Measurements from ENCODE around the gene RNF130. TPM values are rescaled to one million over a fixed set of nuclear protein-coding genes. Genes with fewer than 3 reads are reported as not detected.

RNF130 gene
- total and polyA plus RNA-seq, 3 experiments from 2014 or later = 15.7 to 22.7 (median 15.9) TPM

- Mint-ChIP-seq H3K36me3 (no peaks in the 10 kb centered on the region), H3K27ac (peak overlapping the region in 1 of 8 donors; percentile 19)
- DNase-seq = no peak
These were observed 144.9 kb downstream of the RNF130 start for GRCh38 chr5:179926657-179927056.

GRCh38 chr5:179923436-179923835, 148.1 kb downstream of the RNF130 start:
- H3K4me1 Mint-ChIP-seq = peaks cover 0 to 1% (median 0%) of the 10 kb centered on the region in 3 donors
- H3K27me3 ChIP-seq (ENCODE audit: insufficient read depth, low read length, poor library complexity, severe bottlenecking) = no peaks in the 10 kb centered on the region
- no peaks in the 10 kb centered on the region for H3K36me3 ChIP-seq (ENCODE audit: insufficient read depth, low read length)
- CTCF ChIA-PET = no interaction called here
- no peak for DNase-seq
- H3K27ac Mint-ChIP-seq = no peak overlapping the region
- peaks cover under 1 to 6% of the 10 kb centered on the region in 2 donors for H3K27me3 Mint-ChIP-seq
- H3K36me3 Mint-ChIP-seq = no peaks in the 10 kb centered on the region
- no peak overlapping the region for H3K27ac ChIP-seq (ENCODE audit: low read depth, low read length)
- no peak overlapping the region for H3K4me3 Mint-ChIP-seq
- no peaks in the 10 kb centered on the region for H3K9me3 ChIP-seq (ENCODE audit: low read length)
- no peaks in the 10 kb centered on the region for H3K4me1 ChIP-seq (ENCODE audit: insufficient read depth, low read length)
- no peaks in the 10 kb centered on the region for H3K9me3 Mint-ChIP-seq
- POLR2A ChIA-PET = no interaction called here
- no peak overlapping the region for H3K4me3 ChIP-seq (ENCODE audit: low read length)

More at GRCh38 chr5:179926657-179927056, 144.9 kb downstream of the RNF130 start:
- no peaks in the 10 kb centered on the region for H3K9me3 Mint-ChIP-seq
- Histone ChIP-seq H3K36me3 (ENCODE audit: insufficient read depth, low read length) (no peaks in the 10 kb centered on the region), H3K9me3 (ENCODE audit: low read length) (no peaks in the 10 kb centered on the region), H3K27me3 (ENCODE audit: insufficient read depth, low read length, poor library complexity, severe bottlenecking) (no peaks in the 10 kb centered on the region), H3K4me1 (ENCODE audit: insufficient read depth, low read length) (no peaks in the 10 kb centered on the region), H3K4me3 (ENCODE audit: low read length) (no peak overlapping the region), H3K27ac (ENCODE audit: low read depth, low read length) (no peak overlapping the region)
- no peak overlapping the region for H3K4me3 Mint-ChIP-seq
- ChIA-PET POLR2A (no interaction called here), CTCF (no interaction called here)
- H3K4me1 Mint-ChIP-seq = no peaks in the 10 kb centered on the region
- peaks cover under 1 to 3% of the 10 kb centered on the region in 2 donors for H3K27me3 Mint-ChIP-seq

- H3K27me3 Mint-ChIP-seq = peaks cover 6 to 20% of the 10 kb centered on the region in 2 donors
- no peaks in the 10 kb centered on the region for H3K9me3 ChIP-seq (ENCODE audit: low read length)
- H3K9me3 Mint-ChIP-seq = no peaks in the 10 kb centered on the region
- H3K4me3 ChIP-seq (ENCODE audit: low read length) = no peak overlapping the region
- H3K4me3 Mint-ChIP-seq = no peak overlapping the region
- H3K27ac Mint-ChIP-seq = no peak overlapping the region
- peaks cover 0 to 1% (median 0%) of the 10 kb centered on the region in 3 donors for H3K4me1 Mint-ChIP-seq
- no peaks in the 10 kb centered on the region for H3K36me3 ChIP-seq (ENCODE audit: insufficient read depth, low read length)
- CTCF ChIA-PET = no interaction called here
- POLR2A ChIA-PET = no interaction called here
- H3K27ac ChIP-seq (ENCODE audit: low read depth, low read length) = no peak overlapping the region
- no peaks in the 10 kb centered on the region for H3K27me3 ChIP-seq (ENCODE audit: insufficient read depth, low read length, poor library complexity, severe bottlenecking)
- peaks cover 0 to 4% (median 0%) of the 10 kb centered on the region in 3 donors for H3K36me3 Mint-ChIP-seq
- no peak for DNase-seq
- H3K4me1 ChIP-seq (ENCODE audit: insufficient read depth, low read length) = no peaks in the 10 kb centered on the region
These were observed 151.4 kb downstream of the RNF130 start for GRCh38 chr5:179920175-179920574.

GRCh38 chr5:179919487-179920060, 152.0 kb downstream of the RNF130 start:
- ChIA-PET CTCF (no interaction called here), POLR2A (no interaction called here)
- no peak for DNase-seq
- Mint-ChIP-seq H3K4me3 (peak overlapping the region in 1 of 7 donors; percentile 54), H3K27ac (peak overlapping the region in 1 of 8 donors; percentile 66), H3K4me1 (peaks cover 0 to 1% (median 0%) of the 10 kb centered on the region in 3 donors), H3K9me3 (no peaks in the 10 kb centered on the region), H3K36me3 (peaks cover 0 to 4% (median 0%) of the 10 kb centered on the region in 3 donors), H3K27me3 (peaks cover 7 to 17% of the 10 kb centered on the region in 2 donors)
- Histone ChIP-seq H3K9me3 (ENCODE audit: low read length) (no peaks in the 10 kb centered on the region), H3K36me3 (ENCODE audit: insufficient read depth, low read length) (no peaks in the 10 kb centered on the region), H3K4me1 (ENCODE audit: insufficient read depth, low read length) (no peaks in the 10 kb centered on the region), H3K27ac (ENCODE audit: low read depth, low read length) (no peak overlapping the region), H3K27me3 (ENCODE audit: insufficient read depth, low read length, poor library complexity, severe bottlenecking) (no peaks in the 10 kb centered on the region), H3K4me3 (ENCODE audit: low read length) (no peak overlapping the region)

GRCh38 chr5:179918742-179919486, 152.6 kb downstream of the RNF130 start:
- Histone ChIP-seq H3K4me3 (ENCODE audit: low read length) (no peak overlapping the region), H3K27me3 (ENCODE audit: insufficient read depth, low read length, poor library complexity, severe bottlenecking) (no peaks in the 10 kb centered on the region), H3K4me1 (ENCODE audit: insufficient read depth, low read length) (no peaks in the 10 kb centered on the region), H3K9me3 (ENCODE audit: low read length) (no peaks in the 10 kb centered on the region), H3K27ac (ENCODE audit: low read depth, low read length) (no peak overlapping the region), H3K36me3 (ENCODE audit: insufficient read depth, low read length) (no peaks in the 10 kb centered on the region)
- Mint-ChIP-seq H3K4me1 (peaks cover 0 to 1% (median 0%) of the 10 kb centered on the region in 3 donors), H3K27me3 (peaks cover 8 to 17% of the 10 kb centered on the region in 2 donors), H3K27ac (peak overlapping the region in 1 of 8 donors; percentile 47), H3K4me3 (peak overlapping the region in 1 of 7 donors; percentile 54), H3K36me3 (peaks cover 0 to 4% (median 0%) of the 10 kb centered on the region in 3 donors), H3K9me3 (no peaks in the 10 kb centered on the region)
- DNase-seq = no peak
- ChIA-PET CTCF (no interaction called here), POLR2A (no interaction called here)

- Histone ChIP-seq H3K4me3 (ENCODE audit: low read length) (no peak overlapping the region), H3K27ac (ENCODE audit: low read depth, low read length) (no peak overlapping the region), H3K36me3 (ENCODE audit: insufficient read depth, low read length) (no peaks in the 10 kb centered on the region), H3K9me3 (ENCODE audit: low read length) (no peaks in the 10 kb centered on the region), H3K4me1 (ENCODE audit: insufficient read depth, low read length) (no peaks in the 10 kb centered on the region), H3K27me3 (ENCODE audit: insufficient read depth, low read length, poor library complexity, severe bottlenecking) (no peaks in the 10 kb centered on the region)
- ChIA-PET POLR2A (no interaction called here), CTCF (interaction anchor here (1.5 kb wide), 1 partner anchor 8 kb away, joined by 6 read pairs; no protein-coding TSS in a partner anchor)
- Mint-ChIP-seq H3K27ac (no peak overlapping the region), H3K9me3 (no peaks in the 10 kb centered on the region), H3K36me3 (peaks cover 0 to 4% (median 0%) of the 10 kb centered on the region in 3 donors), H3K27me3 (peaks cover 8 to 17% of the 10 kb centered on the region in 2 donors), H3K4me1 (peaks cover 0 to 1% (median 0%) of the 10 kb centered on the region in 3 donors), H3K4me3 (no peak overlapping the region)
- no peak for DNase-seq
These were observed 155.0 kb downstream of the RNF130 start for GRCh38 chr5:179916523-179916922.

- Histone ChIP-seq H3K36me3 (ENCODE audit: insufficient read depth, low read length) (no peaks in the 10 kb centered on the region), H3K9me3 (ENCODE audit: low read length) (no peaks in the 10 kb centered on the region), H3K27me3 (ENCODE audit: insufficient read depth, low read length, poor library complexity, severe bottlenecking) (no peaks in the 10 kb centered on the region), H3K4me1 (ENCODE audit: insufficient read depth, low read length) (no peaks in the 10 kb centered on the region), H3K4me3 (ENCODE audit: low read length) (no peak overlapping the region), H3K27ac (ENCODE audit: low read depth, low read length) (no peak overlapping the region)
- Mint-ChIP-seq H3K36me3 (peaks cover 0 to 4% (median 0%) of the 10 kb centered on the region in 3 donors), H3K27me3 (peaks cover 8 to 17% of the 10 kb centered on the region in 2 donors), H3K4me1 (peaks cover 0 to 1% (median 0%) of the 10 kb centered on the region in 3 donors), H3K9me3 (no peaks in the 10 kb centered on the region), H3K4me3 (no peak overlapping the region), H3K27ac (no peak overlapping the region)
- POLR2A ChIA-PET = interaction anchor here (0.6 kb wide), 1 partner anchor 12 kb away, joined by 5 read pairs; no protein-coding TSS in a partner anchor
- no peak for DNase-seq
- CTCF ChIA-PET = no interaction called here
These were observed 156.1 kb downstream of the RNF130 start for GRCh38 chr5:179915406-179915935.
